Activated CD8-positive, alpha-beta T cell treated with anti-CD3 and anti-CD28 coated beads, Interleukin-2, amount 10 ng/mL, durations not matched to agents 7 days and 5 days (primary cell): ENCODE measurements around the gene VMAC. TPM values are rescaled to one million over a fixed set of nuclear protein-coding genes. Genes with fewer than 3 reads are reported as not detected.

Experiments used
- ATAC-seq: fragments of 150-1000 bp; cut with Tn5 transposase; one replicate; pipeline ENCODE4 v1.10.0; 2021; ENCODE audit warnings: moderate library complexity
- CTCF ChIA-PET: fragments of 350-600 bp; sonication (Branson Sonifier 250); formaldehyde crosslinking; loops from one replicate; lab custom pipeline; 2021; ENCODE audit warnings: antibody characterized with exemption; lab: Charles Lee
- POLR2A ChIA-PET: fragments of 350-600 bp; sonication (Branson Sonifier 250); formaldehyde crosslinking; loops from one replicate; lab custom pipeline; 2021; ENCODE audit warnings: antibody characterized with exemption; lab: Charles Lee
- DNase-seq: peaks from one replicate; pipeline ENCODE4 v3.0.0-alpha.2; 2020
- H3K27ac Mint-ChIP-seq: one replicate; pipeline ENCODE4 v1.8.0; 2021; ENCODE audit warnings: mild to moderate bottlenecking, mixed read lengths
- H3K27me3 Mint-ChIP-seq: one replicate; pipeline ENCODE4 v1.8.0; 2021; ENCODE audit warnings: low read depth, mixed read lengths
- H3K36me3 Mint-ChIP-seq: one replicate; pipeline ENCODE4 v1.8.0; 2021; ENCODE audit warnings: low read depth, mixed read lengths
- H3K4me1 Mint-ChIP-seq: one replicate; pipeline ENCODE4 v1.8.0; 2021; ENCODE audit warnings: low read depth, mixed read lengths
- H3K4me3 Mint-ChIP-seq: one replicate; pipeline ENCODE4 v1.8.0; 2021; ENCODE audit warnings: mild to moderate bottlenecking, mixed read lengths
- H3K9me3 Mint-ChIP-seq: one replicate; pipeline ENCODE4 v1.8.0; 2022; ENCODE audit warnings: mixed read lengths; ENCODE audit not compliant: insufficient read depth
- total RNA-seq, 2 experiments: library from RNA; stranded (reverse); gene quantifications; one replicate each; pipeline ENCODE4 v1.2.3, GENCODE V29; 2021

VMAC gene
- total RNA-seq, 2 experiments from 2014 or later: 6.2 to 6.8 TPM

GRCh38 chr19:5951338-5951861 lies 46.7 kb downstream of the VMAC start:
- no peak for ATAC-seq
- no peak for DNase-seq
- Mint-ChIP-seq H3K4me3 (no peak overlapping the region), H3K4me1 (peaks cover 90% of the 10 kb centered on the region), H3K27ac (peak overlapping the region; percentile 97), H3K36me3 (peaks cover 52% of the 10 kb centered on the region), H3K9me3 (no peaks in the 10 kb centered on the region), H3K27me3 (no peaks in the 10 kb centered on the region)
- ChIA-PET CTCF (interaction anchor here (1.0 to 9.2 kb wide), 6 partner anchors 11 to 147 kb away, joined by 3 to 75 read pairs (median 6); no protein-coding TSS in a partner anchor), POLR2A (interaction anchor here (0.7 to 1.8 kb wide), 3 partner anchors 11 to 233 kb away, joined by 3 to 6 read pairs (median 3); no protein-coding TSS in a partner anchor)

GRCh38 chr19:5952193-5953029 lies 47.7 kb downstream of the VMAC start:
- no peak for DNase-seq
- POLR2A ChIA-PET: interaction anchor here (0.8 to 1.8 kb wide), 4 partner anchors 10 to 234 kb away, joined by 3 to 6 read pairs (median 4); partner anchors contain the start of gene NDUFA11
- no peaks in the 10 kb centered on the region for H3K27me3 Mint-ChIP-seq
- no peaks in the 10 kb centered on the region for H3K9me3 Mint-ChIP-seq
- no peak for ATAC-seq
- peak overlapping the region; percentile 59 for H3K4me3 Mint-ChIP-seq
- CTCF ChIA-PET: interaction anchor here (0.7 to 9.2 kb wide), 5 partner anchors 10 to 148 kb away, joined by 3 to 75 read pairs (median 7); no protein-coding TSS in a partner anchor
- H3K4me1 Mint-ChIP-seq: peaks cover 90% of the 10 kb centered on the region
- H3K27ac Mint-ChIP-seq: peak overlapping the region; percentile 97
- H3K36me3 Mint-ChIP-seq: peaks cover 50% of the 10 kb centered on the region

GRCh38 chr19:5953030-5953589 lies 48.4 kb downstream of the VMAC start:
- Mint-ChIP-seq H3K36me3 (peaks cover 48% of the 10 kb centered on the region), H3K27ac (peak overlapping the region; percentile 97), H3K9me3 (no peaks in the 10 kb centered on the region), H3K4me3 (peak overlapping the region; percentile 59), H3K27me3 (no peaks in the 10 kb centered on the region), H3K4me1 (peaks cover 88% of the 10 kb centered on the region)
- ChIA-PET POLR2A (interaction anchor here (0.8 to 1.8 kb wide), 4 partner anchors 9 to 234 kb away, joined by 3 to 6 read pairs (median 4); partner anchors contain the start of gene NDUFA11), CTCF (interaction anchor here (1.5 to 9.2 kb wide), 4 partner anchors 9 to 149 kb away, joined by 4 to 75 read pairs (median 8); no protein-coding TSS in a partner anchor)
- ATAC-seq (no peak), DNase-seq (no peak)

GRCh38 chr19:5953680-5954213 lies 49.1 kb downstream of the VMAC start:
- H3K27me3 Mint-ChIP-seq: no peaks in the 10 kb centered on the region
- H3K9me3 Mint-ChIP-seq: no peaks in the 10 kb centered on the region
- peaks cover 88% of the 10 kb centered on the region for H3K4me1 Mint-ChIP-seq
- peak overlapping the region; percentile 97 for H3K27ac Mint-ChIP-seq
- peaks cover 48% of the 10 kb centered on the region for H3K36me3 Mint-ChIP-seq
- POLR2A ChIA-PET: interaction anchor here (0.8 to 1.2 kb wide), 2 partner anchors 26 to 50 kb away, joined by 3 read pairs; partner anchors contain the start of gene NDUFA11
- ATAC-seq (peak; percentile 30), DNase-seq (peak; percentile 43)
- H3K4me3 Mint-ChIP-seq: peak overlapping the region; percentile 59
- CTCF ChIA-PET: interaction anchor here (1.3 to 9.2 kb wide), 5 partner anchors 8 to 150 kb away, joined by 4 to 75 read pairs (median 7); partner anchors contain the start of gene VMAC

- Mint-ChIP-seq H3K4me1 (peaks cover 88% of the 10 kb centered on the region), H3K36me3 (peaks cover 47% of the 10 kb centered on the region), H3K9me3 (no peaks in the 10 kb centered on the region), H3K27me3 (no peaks in the 10 kb centered on the region), H3K4me3 (peak overlapping the region; percentile 59), H3K27ac (peak overlapping the region; percentile 97)
- ChIA-PET POLR2A (no interaction called here), CTCF (interaction anchor here (1.1 to 9.2 kb wide), 4 partner anchors 13 to 68 kb away, joined by 3 to 75 read pairs (median 4); partner anchors contain the start of gene VMAC)
- ATAC-seq (no peak), DNase-seq (no peak)
These were observed 49.6 kb downstream of the VMAC start for GRCh38 chr19:5954293-5954692.

- peaks cover 88% of the 10 kb centered on the region for H3K4me1 Mint-ChIP-seq
- H3K36me3 Mint-ChIP-seq: peaks cover 40% of the 10 kb centered on the region
- H3K4me3 Mint-ChIP-seq: no peak overlapping the region
- no peaks in the 10 kb centered on the region for H3K9me3 Mint-ChIP-seq
- ChIA-PET POLR2A (interaction anchor here (0.6 kb wide), 1 partner anchor 22 kb away, joined by 3 read pairs; the partner anchor contains the start of gene RANBP3), CTCF (interaction anchor here (1.8 to 3.0 kb wide), 2 partner anchors 8 to 12 kb away, joined by 4 to 17 read pairs; no protein-coding TSS in a partner anchor)
- no peak overlapping the region for H3K27ac Mint-ChIP-seq
- DNase-seq: no peak
- no peaks in the 10 kb centered on the region for H3K27me3 Mint-ChIP-seq
- ATAC-seq: no peak
These were observed 50.9 kb downstream of the VMAC start for GRCh38 chr19:5955636-5955935.

- ATAC-seq (no peak), DNase-seq (no peak)
- Mint-ChIP-seq H3K36me3 (peaks cover 34% of the 10 kb centered on the region), H3K27me3 (no peaks in the 10 kb centered on the region), H3K4me1 (peaks cover 88% of the 10 kb centered on the region), H3K9me3 (no peaks in the 10 kb centered on the region), H3K27ac (peak overlapping the region; percentile 1), H3K4me3 (no peak overlapping the region)
- CTCF ChIA-PET: interaction anchor here (1.8 to 3.0 kb wide), 2 partner anchors 9 to 11 kb away, joined by 4 to 17 read pairs; no protein-coding TSS in a partner anchor
- POLR2A ChIA-PET: no interaction called here
These were observed 51.7 kb downstream of the VMAC start for GRCh38 chr19:5956323-5956722.

- ChIA-PET POLR2A (no interaction called here), CTCF (interaction anchor here (1.8 to 3.0 kb wide), 2 partner anchors 10 to 11 kb away, joined by 4 to 17 read pairs; no protein-coding TSS in a partner anchor)
- H3K9me3 Mint-ChIP-seq: no peaks in the 10 kb centered on the region
- H3K27ac Mint-ChIP-seq: no peak overlapping the region
- H3K27me3 Mint-ChIP-seq: no peaks in the 10 kb centered on the region
- DNase-seq (no peak), ATAC-seq (no peak)
- H3K36me3 Mint-ChIP-seq: peaks cover 30% of the 10 kb centered on the region
- H3K4me1 Mint-ChIP-seq: peaks cover 87% of the 10 kb centered on the region
- no peak overlapping the region for H3K4me3 Mint-ChIP-seq
These were observed 52.1 kb downstream of the VMAC start for GRCh38 chr19:5956728-5957127.

- POLR2A ChIA-PET: no interaction called here
These were observed 52.5 kb downstream of the VMAC start for GRCh38 chr19:5957170-5957569.

GRCh38 chr19:5958074-5958850 lies 53.6 kb downstream of the VMAC start:
- ChIA-PET POLR2A (no interaction called here), CTCF (interaction anchor here (3.0 kb wide), 1 partner anchor 9 kb away, joined by 17 read pairs; no protein-coding TSS in a partner anchor)
- Mint-ChIP-seq H3K4me1 (peaks cover 87% of the 10 kb centered on the region), H3K9me3 (no peaks in the 10 kb centered on the region), H3K36me3 (peaks cover 20% of the 10 kb centered on the region), H3K27ac (peak overlapping the region; percentile 66), H3K27me3 (no peaks in the 10 kb centered on the region), H3K4me3 (no peak overlapping the region)
- no peak for DNase-seq
- no peak for ATAC-seq

More at GRCh38 chr19:5957170-5957569, 52.5 kb downstream of the VMAC start:
- H3K27me3 Mint-ChIP-seq: no peaks in the 10 kb centered on the region
- DNase-seq: no peak
- peaks cover 29% of the 10 kb centered on the region for H3K36me3 Mint-ChIP-seq
- H3K27ac Mint-ChIP-seq: no peak overlapping the region
- no peaks in the 10 kb centered on the region for H3K9me3 Mint-ChIP-seq
- ATAC-seq: no peak
- H3K4me3 Mint-ChIP-seq: no peak overlapping the region
- peaks cover 87% of the 10 kb centered on the region for H3K4me1 Mint-ChIP-seq
- CTCF ChIA-PET: interaction anchor here (3.0 kb wide), 1 partner anchor 10 kb away, joined by 17 read pairs; no protein-coding TSS in a partner anchor
